H1 (cell line): ENCODE measurements around the gene RPTOR. TPM values are rescaled to one million over a fixed set of nuclear protein-coding genes. Genes with fewer than 3 reads are reported as not detected.
"Not testable (repeated sequence)": the region's sequence is repeated elsewhere in the genome, so short reads cannot be mapped to it uniquely, and the experiment has no call there.

Experiments
- CTCF ChIA-PET: fragments of 300-600 bp; sonication (Branson Sonifier 250); formaldehyde crosslinking; loops from one replicate; lab custom pipeline; 2021; ENCODE audit not compliant: partially characterized antibody; lab: Charles Lee
- POLR2A ChIA-PET: fragments of 300-600 bp; sonication (Branson Sonifier 250); formaldehyde crosslinking; loops from one replicate; lab custom pipeline; 2021; ENCODE audit warnings: inconsistent platforms; ENCODE audit not compliant: partially characterized antibody; lab: Charles Lee
- DNase-seq, 2 experiments: peaks; one replicate each; pipeline versions ENCODE4 v3.0.0 to v3.0.0-alpha.2; 2010 to 2022; ENCODE audit warnings: low spot score in 2 of 2, low read depth in 1 of 2, mixed read lengths in 1 of 2
- FAIRE-seq: peaks from 2 replicates; lab custom pipeline; 2011; peaks lifted over from hg19 to GRCh38; lab: Jason Lieb, UNC
- H2AFZ ChIP-seq: 2 replicates; pipeline ENCODE4 v1.8.1; 2012; ENCODE audit warnings: low read length, inconsistent platforms
- H2AK5ac ChIP-seq: 2 replicates; pipeline ENCODE4 v1.6.1; 2013; ENCODE audit warnings: low read depth, low read length
- H2BK120ac ChIP-seq: replicated peaks from 2 replicates; pipeline ENCODE3; 2013; ENCODE audit warnings: low read depth, low read length, inconsistent platforms
- H2BK12ac ChIP-seq: 2 replicates; pipeline ENCODE4 v1.6.1; 2013; ENCODE audit warnings: low read depth, low read length
- H2BK15ac ChIP-seq: 2 replicates; pipeline ENCODE4 v1.6.1; 2013; ENCODE audit warnings: low read length
- H2BK20ac ChIP-seq: 2 replicates; pipeline ENCODE4 v1.6.1; 2013; ENCODE audit warnings: low read length
- H2BK5ac ChIP-seq: 2 replicates; pipeline ENCODE4 v1.6.1; 2013; ENCODE audit warnings: low read depth, low read length
- H3K14ac ChIP-seq: 2 replicates; pipeline ENCODE4 v1.6.1; 2013; ENCODE audit warnings: inconsistent platforms; ENCODE audit not compliant: insufficient read length
- H3K18ac ChIP-seq: 2 replicates; pipeline ENCODE4 v1.6.1; 2013; ENCODE audit warnings: low read length; ENCODE audit errors: extremely low read depth
- H3K23ac ChIP-seq: 2 replicates; pipeline ENCODE4 v1.6.1; 2013; ENCODE audit warnings: inconsistent platforms; ENCODE audit not compliant: insufficient read length
- H3K23me2 ChIP-seq: 2 replicates; pipeline ENCODE4 v1.6.1; 2013; ENCODE audit warnings: low read depth, low read length
- H3K27ac ChIP-seq: 2 replicates; pipeline ENCODE4 v1.6.1; 2011; ENCODE audit warnings: low read depth, low read length, inconsistent platforms
- H3K27me3 ChIP-seq, 4 experiments: replicated peaks in 1 of 4; 1 replicate in 1 of 4; 2 replicates in 3 of 4; pipeline versions ENCODE4 v1.6.1 to v1.8.1; 2011 to 2013; ENCODE audit warnings: low read length in 3 of 4, mild to moderate bottlenecking in 3 of 4, inconsistent platforms in 2 of 4, mixed read lengths in 2 of 4, moderate library complexity in 1 of 4; ENCODE audit not compliant: control insufficient read depth in 3 of 4, insufficient read depth in 3 of 4; ENCODE audit errors: extremely low read depth in 1 of 4
- H3K36me3 ChIP-seq, 4 experiments: 2 replicates each; pipeline versions ENCODE4 v1.6.1 to v1.8.1; 2011 to 2013; ENCODE audit warnings: mild to moderate bottlenecking in 4 of 4, low read length in 3 of 4, moderate library complexity in 2 of 4, control low read depth in 1 of 4, inconsistent platforms in 1 of 4; ENCODE audit not compliant: insufficient read depth in 4 of 4, control insufficient read depth in 2 of 4
- H3K4ac ChIP-seq: replicated peaks from 2 replicates; pipeline ENCODE3; 2013; ENCODE audit warnings: low read length, low read depth, mixed read lengths, inconsistent platforms; ENCODE audit not compliant: insufficient read length
- H3K4me1 ChIP-seq, 4 experiments: replicated peaks in 1 of 4; 1 replicate in 1 of 4; 2 replicates in 3 of 4; pipeline versions ENCODE4 v1.6.1 to v1.8.1; 2011 to 2013; ENCODE audit warnings: low read length in 3 of 4, inconsistent platforms in 2 of 4, mixed read lengths in 1 of 4; ENCODE audit not compliant: insufficient read depth in 4 of 4, control insufficient read depth in 3 of 4
- H3K4me2 ChIP-seq, 2 experiments: 2 replicates each; pipeline versions ENCODE4 v1.6.1 to v1.8.1; 2011 to 2013; ENCODE audit warnings: low read depth in 2 of 2, low read length in 2 of 2, control low read depth in 1 of 2, inconsistent platforms in 1 of 2, mild to moderate bottlenecking in 1 of 2; ENCODE audit not compliant: insufficient read depth in 1 of 2
- H3K4me3 ChIP-seq, 4 experiments: fragments of 200-600, 300-600 bp in 1 of 4; sonication (generic), shearing (Covaris generic), sonication (Bioruptor Twin) in 1 of 4; 2 replicates each; pipeline versions ENCODE4 v1.5.1 to v1.8.1; 2011 to 2016; ENCODE audit warnings: low read length in 4 of 4, low read depth in 3 of 4, control low read depth in 2 of 4, inconsistent platforms in 2 of 4, mild to moderate bottlenecking in 2 of 4, mixed read lengths in 1 of 4, moderate library complexity in 1 of 4; ENCODE audit not compliant: insufficient read depth in 2 of 4; ENCODE audit errors: extremely low read depth in 1 of 4
- H3K56ac ChIP-seq: replicated peaks from 2 replicates; pipeline ENCODE3; 2013; ENCODE audit warnings: low read depth, mild to moderate bottlenecking, mixed read lengths, low read length, inconsistent platforms; ENCODE audit not compliant: insufficient read length
- H3K79me1 ChIP-seq: 2 replicates; pipeline ENCODE4 v1.6.1; 2013; ENCODE audit warnings: low read depth, low read length, control low read depth
- H3K79me2 ChIP-seq, 2 experiments: 2 replicates each; pipeline versions ENCODE4 v1.6.1 to v1.8.1; 2012 to 2013; ENCODE audit warnings: low read length in 2 of 2, mild to moderate bottlenecking in 2 of 2, inconsistent platforms in 1 of 2; ENCODE audit not compliant: insufficient read depth in 2 of 2, control insufficient read depth in 1 of 2
- H3K9ac ChIP-seq, 4 experiments: replicated peaks in 1 of 4; 1 replicate in 1 of 4; 2 replicates in 3 of 4; pipeline versions ENCODE4 v1.6.1 to v1.8.1; 2011 to 2013; ENCODE audit warnings: low read depth in 3 of 4, low read length in 3 of 4, control low read depth in 2 of 4, mild to moderate bottlenecking in 2 of 4, moderate library complexity in 2 of 4, inconsistent platforms in 1 of 4; ENCODE audit errors: extremely low read depth in 1 of 4
- H3K9me3 ChIP-seq, 2 experiments: 2 replicates each; pipeline versions ENCODE4 v1.6.1 to v1.8.1; 2012 to 2013; ENCODE audit warnings: mild to moderate bottlenecking in 2 of 2, moderate library complexity in 2 of 2, control low read depth in 1 of 2, inconsistent platforms in 1 of 2, low read depth in 1 of 2, low read length in 1 of 2, mixed read lengths in 1 of 2; ENCODE audit not compliant: insufficient read depth in 2 of 2
- H4K20me1 ChIP-seq, 2 experiments: replicated peaks in 1 of 2; 2 replicates each; pipeline versions ENCODE3 to v1.8.1; 2011 to 2013; ENCODE audit warnings: inconsistent platforms in 2 of 2, low read length in 2 of 2, mild to moderate bottlenecking in 1 of 2; ENCODE audit not compliant: insufficient read depth in 2 of 2, control insufficient read depth in 1 of 2
- H4K5ac ChIP-seq: 2 replicates; pipeline ENCODE4 v1.6.1; 2013; ENCODE audit warnings: low read length, low read depth, mixed read lengths, inconsistent platforms; ENCODE audit not compliant: insufficient read length
- H4K8ac ChIP-seq: 2 replicates; pipeline ENCODE4 v1.8.0; 2013; ENCODE audit warnings: mild to moderate bottlenecking, moderate library complexity, low read length, inconsistent platforms; ENCODE audit not compliant: insufficient read depth; ENCODE audit errors: extremely low read depth
- H4K91ac ChIP-seq: replicated peaks from 2 replicates; pipeline ENCODE3; 2013; ENCODE audit warnings: low read length, mixed read lengths, inconsistent platforms; ENCODE audit not compliant: insufficient read length
- WGBS, 2 experiments: shearing (Covaris generic) in 1 of 2; methylation state at CpG; one replicate each; pipeline versions ENCODE4 v1.1.6 to v1.1.7; 2013 to 2015; ENCODE audit warnings: low lambda C conversion rate in 2 of 2, mixed read lengths in 2 of 2, inconsistent platforms in 1 of 2, low coverage in 1 of 2, missing lambda C conversion rate in 1 of 2; ENCODE audit not compliant: insufficient replicate concordance in 2 of 2, insufficient coverage in 1 of 2, insufficient read length in 1 of 2; ENCODE audit errors: extremely low coverage in 1 of 2, missing lambda C conversion rate in 1 of 2; 5-methylcytosine and 5-hydroxymethylcytosine counted together
- polyA plus RNA-seq, 7 experiments: library from polyadenylated mRNA; depleted of rRNA in 3 of 7; stranded (reverse) in 5 of 7; unstranded in 2 of 7; fragments of >200 nt in 5 of 7; fragments of 200-250 nt in 2 of 7; gene quantifications; 1 replicate in 5 of 7; 2 replicates in 1 of 7; 4 replicates in 1 of 7; pipeline versions ENCODE4 v1.2.1 to v1.2.3, GENCODE V29; 2011 to 2013; ENCODE audit warnings: missing spikeins in 2 of 7, mixed read lengths in 2 of 7
- total RNA-seq: library from RNA; stranded (reverse); fragmentation: NEBNext Ultra II Directional; extraction: Animal tissue kit (Norgen Biotek cat#: 25700); gene quantifications from 2 replicates; pipeline ENCODE4 v1.2.1, GENCODE V29; 2021

The RPTOR gene
- total and polyA plus RNA-seq, 2 of the 8 experiments (the other 6 are each of a cell fraction or from before 2014, with no cell fraction given) = 6.9 to 28.7 TPM

DNA sequence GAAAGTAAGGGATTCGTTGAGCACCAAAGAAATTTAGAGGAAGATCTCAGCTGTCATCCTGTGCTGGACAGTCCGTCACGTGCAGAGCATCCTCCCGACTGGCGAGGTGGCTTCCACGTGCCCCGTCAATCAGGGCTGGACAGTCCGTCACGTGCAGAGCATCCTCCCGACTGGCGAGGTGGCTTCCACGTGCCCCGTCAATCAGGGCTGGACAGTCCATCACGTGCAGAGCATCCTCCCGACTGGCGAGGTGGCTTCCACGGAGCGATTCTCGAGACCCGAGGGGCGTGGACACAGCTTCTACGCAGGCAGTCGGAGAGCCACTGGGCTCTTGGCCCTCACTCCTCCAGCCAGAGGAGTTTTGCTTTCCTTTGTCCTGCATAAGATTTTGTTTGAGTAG, 271.1 kb downstream of the RPTOR start:
- ChIA-PET CTCF (interaction anchor here (0.8 to 1.6 kb wide), 6 partner anchors 11 to 79 kb away, joined by 3 to 4 read pairs (median 3); no protein-coding TSS in a partner anchor), POLR2A (interaction anchor here (1.9 to 2.1 kb wide), 2 partner anchors 12 to 18 kb away, joined by 6 to 9 read pairs; no protein-coding TSS in a partner anchor)
- H3K23me2 ChIP-seq, H3K27me3 ChIP-seq, H3K23ac ChIP-seq, H3K4me2 ChIP-seq, H3K9me3 ChIP-seq, H3K4me3 ChIP-seq, H4K8ac ChIP-seq, DNase-seq, H2BK15ac ChIP-seq, H2BK5ac ChIP-seq, H3K56ac ChIP-seq, H2BK20ac ChIP-seq, H4K20me1 ChIP-seq, H3K79me1 ChIP-seq, H3K4me1 ChIP-seq, H3K79me2 ChIP-seq, H3K18ac ChIP-seq, H2BK120ac ChIP-seq, H3K14ac ChIP-seq, H3K4ac ChIP-seq, H2BK12ac ChIP-seq, H3K36me3 ChIP-seq, H2AFZ ChIP-seq, H2AK5ac ChIP-seq, H3K27ac ChIP-seq, FAIRE-seq, H4K5ac ChIP-seq, H4K91ac ChIP-seq, H3K9ac ChIP-seq: not testable (repeated sequence)
- 89% methylated on average over 23 of the region's 23 CpGs; no CpG with 5 or more reads in 1 of the 2 experiments for whole genome bisulfite sequencing, 2 experiments
